Thyroid gland (tissue), 4 donors: ENCODE measurements around the gene CIAO3.

Experiments
- CTCF ChIP-seq, 6 experiments: fragments of 200-600 bp in 3 of 6; fragments of 450-650 bp in 3 of 6; sonication (generic) in 3 of 6; IDR thresholded peaks; one replicate each; pipeline ENCODE4 v1.5.1; 2016 to 2019; ENCODE audit warnings: antibody characterized with exemption in 6 of 6, mild to moderate bottlenecking in 2 of 6, inconsistent platforms in 1 of 6, moderate library complexity in 1 of 6
- POLR2A ChIP-seq, 2 donors: fragments of 450-650 bp; IDR thresholded peaks; one replicate each; pipeline ENCODE4 v1.6.1; 2017; ENCODE audit warnings: antibody characterized with exemption in 2 of 2, mild to moderate bottlenecking in 2 of 2, moderate library complexity in 1 of 2

- TF ChIP-seq CTCF (IDR thresholded peaks at IDR 0.05) (no peak), POLR2A (IDR thresholded peaks at IDR 0.05) (no peak)
Observed at GRCh38 chr16:705431-706188, 35.2 kb downstream of the CIAO3 start, which contains the start of gene FBXL16.
